ENCODE data around the gene LRIT3. TPM values are rescaled to one million over a fixed set of nuclear protein-coding genes. Genes with fewer than 3 reads are reported as not detected.

The LRIT3 gene
- total RNA-seq, 6 experiments from 2014 or later = 0.05 TPM; not detected in 5

GRCh38 chr4:109876634-109877265, 28.8 kb downstream of the LRIT3 start:
- no peaks in the 10 kb centered on the region for H3K9me3 Mint-ChIP-seq

GRCh38 chr4:109877400-109877799, 29.5 kb downstream of the LRIT3 start:
- Mint-ChIP-seq H3K27ac (no peak overlapping the region), H3K4me1 (ENCODE audit: low read depth) (peaks cover 15% of the 10 kb centered on the region; the same call in 1 of the 2 replicates), H3K4me3 (no peak overlapping the region), H3K36me3 (ENCODE audit: low read depth) (no peaks in the 10 kb centered on the region), H3K9me3 (no peaks in the 10 kb centered on the region), H3K27me3 (ENCODE audit: insufficient read depth) (peaks cover 7% of the 10 kb centered on the region)
- no peak for TF ChIP-seq CTCF (IDR thresholded peaks at IDR 0.05)
- DNase-seq = no peak

More at GRCh38 chr4:109876634-109877265, 28.8 kb downstream of the LRIT3 start:
- Mint-ChIP-seq H3K4me1 (ENCODE audit: low read depth) (peaks cover 15% of the 10 kb centered on the region; the same call in 1 of the 2 replicates), H3K36me3 (ENCODE audit: low read depth) (no peaks in the 10 kb centered on the region), H3K27ac (no peak overlapping the region), H3K27me3 (ENCODE audit: insufficient read depth) (peaks cover 7% of the 10 kb centered on the region), H3K4me3 (no peak overlapping the region)
- DNase-seq = no peak
- TF ChIP-seq CTCF (IDR thresholded peaks at IDR 0.05) = no peak

- DNase-seq = no peak
- no peak overlapping the region for H3K27ac Mint-ChIP-seq
- H3K27me3 Mint-ChIP-seq (ENCODE audit: insufficient read depth) = peaks cover 10% of the 10 kb centered on the region
- peaks cover 14% of the 10 kb centered on the region; the same call in 1 of the 2 replicates for H3K4me1 Mint-ChIP-seq (ENCODE audit: low read depth)
- no peak for TF ChIP-seq CTCF (IDR thresholded peaks at IDR 0.05)
- H3K36me3 Mint-ChIP-seq (ENCODE audit: low read depth) = no peaks in the 10 kb centered on the region
- no peak overlapping the region for H3K4me3 Mint-ChIP-seq
- no peaks in the 10 kb centered on the region for H3K9me3 Mint-ChIP-seq
These were observed 30.4 kb downstream of the LRIT3 start for GRCh38 chr4:109878355-109878754.

- no peaks in the 10 kb centered on the region for H3K36me3 Mint-ChIP-seq (ENCODE audit: low read depth)
- DNase-seq = no peak
- no peak for TF ChIP-seq CTCF (IDR thresholded peaks at IDR 0.05)
- H3K4me3 Mint-ChIP-seq = no peak overlapping the region
- peaks cover 7% of the 10 kb centered on the region; the same call in 1 of the 2 replicates for H3K4me1 Mint-ChIP-seq (ENCODE audit: low read depth)
- peaks cover 10% of the 10 kb centered on the region for H3K27me3 Mint-ChIP-seq (ENCODE audit: insufficient read depth)
- no peak overlapping the region for H3K27ac Mint-ChIP-seq
- H3K9me3 Mint-ChIP-seq = no peaks in the 10 kb centered on the region
These were observed 31.2 kb downstream of the LRIT3 start for GRCh38 chr4:109879081-109879480.

GRCh38 chr4:109879636-109880314, 31.9 kb downstream of the LRIT3 start:
- Mint-ChIP-seq H3K27ac (no peak overlapping the region), H3K4me3 (no peak overlapping the region)

More at GRCh38 chr4:109879636-109880314, 31.9 kb downstream of the LRIT3 start:
- no peaks in the 10 kb centered on the region for H3K36me3 Mint-ChIP-seq (ENCODE audit: low read depth)
- H3K9me3 Mint-ChIP-seq = no peaks in the 10 kb centered on the region
- no peak for DNase-seq
- no peak for TF ChIP-seq CTCF (IDR thresholded peaks at IDR 0.05)
- H3K27me3 Mint-ChIP-seq (ENCODE audit: insufficient read depth) = peaks cover 10% of the 10 kb centered on the region
- peaks cover 7% of the 10 kb centered on the region; the same call in 1 of the 2 replicates for H3K4me1 Mint-ChIP-seq (ENCODE audit: low read depth)

Data from HFFc6 (cell line).